Measurements from ENCODE around the gene MROH2B. TPM values are rescaled to one million over a fixed set of nuclear protein-coding genes. Genes with fewer than 3 reads are reported as not detected.

Gene MROH2B
- total and polyA plus RNA-seq, 7 experiments from 2014 or later = not detected

DNA sequence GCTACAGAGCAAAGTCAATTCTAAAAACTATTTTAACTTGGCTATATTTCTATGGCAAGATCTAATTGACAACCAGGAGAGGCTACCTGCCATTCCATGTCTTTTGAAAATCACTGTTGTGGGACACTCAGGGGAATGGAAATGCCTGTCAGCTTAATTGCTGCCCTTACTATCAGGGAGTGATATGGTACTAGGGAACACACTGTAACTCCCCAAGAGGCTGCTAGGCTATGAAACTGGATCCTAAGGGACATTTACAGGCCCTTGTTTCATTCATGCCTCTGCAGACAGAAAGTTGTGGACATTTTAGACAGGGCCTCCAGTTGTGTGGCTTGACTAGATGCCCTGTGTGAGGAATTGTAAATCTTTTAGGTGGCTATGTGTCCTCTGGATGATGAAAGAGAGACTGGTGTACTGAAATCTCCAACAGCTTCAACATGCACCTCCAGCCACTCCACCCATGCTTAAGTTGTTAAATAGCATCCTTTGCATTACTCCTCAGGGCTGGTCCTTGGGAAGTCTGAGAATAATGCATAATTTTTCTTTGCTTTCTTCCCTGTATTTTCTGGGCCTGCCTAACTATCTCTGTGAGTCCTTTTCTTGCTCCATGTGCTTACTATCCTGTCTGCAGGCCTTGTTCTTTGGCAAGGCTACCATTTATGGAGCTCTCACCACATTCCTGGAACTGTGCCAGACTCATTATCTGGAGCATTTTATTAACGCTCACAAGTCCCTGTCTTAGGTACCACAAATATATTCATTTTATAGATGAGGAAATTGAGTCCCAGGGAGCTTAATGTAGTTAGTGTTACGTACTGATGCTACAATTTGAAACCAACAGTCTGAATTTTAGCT is 3.2 kb downstream of the MROH2B start:
- intact Hi-C loops (cut with micrococcal nuclease) = no loop called here
- Mint-ChIP-seq H3K27ac (peak overlapping the region in 1 of 9 donors; percentile 32), H3K9me3 (no peaks in the 10 kb centered on the region), H3K27me3 (peaks cover 0 to 6% (median 0%) of the 10 kb centered on the region in 5 donors), H3K4me3 (no peak overlapping the region), H3K4me1 (peaks cover 0 to 4% (median 0%) of the 10 kb centered on the region in 7 donors), H3K36me3 (no peaks in the 10 kb centered on the region)
- no peak overlapping the region for H3K4me3 ChIP-seq (ENCODE audit: low read length)
- no peaks in the 10 kb centered on the region for H3K27me3 ChIP-seq (ENCODE audit: control insufficient read depth in 2 of 2, insufficient read depth in 2 of 2, low read length in 2 of 2)
- no peaks in the 10 kb centered on the region for H3K36me3 ChIP-seq (ENCODE audit: control insufficient read depth in 2 of 3, insufficient read depth in 3 of 3, low read length in 3 of 3)
- H3K9me3 ChIP-seq (ENCODE audit: control insufficient read depth in 2 of 3, low read length in 3 of 3) = no peaks in the 10 kb centered on the region
- CTCF ChIA-PET = no interaction called here
- ATAC-seq (no peak), DNase-seq (no peak)
- POLR2A ChIA-PET = no interaction called here
- no peaks in the 10 kb centered on the region for H3K4me1 ChIP-seq (ENCODE audit: control insufficient read depth in 2 of 2, insufficient read depth in 2 of 2, low read length in 2 of 2)
- no peak overlapping the region for H3K27ac ChIP-seq (ENCODE audit: low read depth, low read length)

DNA sequence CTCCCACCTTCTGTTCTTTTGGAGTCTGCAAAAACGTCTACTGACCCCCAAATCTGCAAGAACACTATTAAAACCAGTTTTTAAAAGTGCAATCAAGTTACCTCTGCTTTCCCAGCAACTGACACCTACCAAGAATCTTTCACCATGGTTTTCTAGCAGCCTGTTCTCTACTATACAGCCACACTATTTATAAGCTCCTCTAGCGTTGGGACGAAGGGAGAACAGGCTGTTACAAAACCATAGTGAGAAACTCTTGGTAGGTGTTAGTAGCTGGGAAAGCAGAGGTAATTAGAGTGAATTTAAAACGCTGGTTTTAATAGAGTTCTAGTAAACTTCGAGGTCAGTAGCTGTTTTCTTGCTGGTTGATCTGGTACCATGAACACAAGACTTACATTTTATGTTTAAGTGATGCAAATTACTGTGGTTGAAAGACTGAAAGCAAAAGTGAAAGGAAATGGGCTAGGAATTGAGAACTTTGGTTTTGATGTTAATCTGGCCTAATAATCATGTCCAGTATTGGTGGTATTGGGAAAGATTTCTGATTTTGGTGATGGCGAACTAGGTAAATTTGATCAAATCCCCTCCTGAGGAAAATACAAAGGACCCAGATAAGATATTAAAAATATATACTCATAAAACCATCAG is 5.3 kb downstream of the MROH2B start:
- CTCF ChIA-PET = no interaction called here
- intact Hi-C loops (cut with micrococcal nuclease) = no loop called here

DNA sequence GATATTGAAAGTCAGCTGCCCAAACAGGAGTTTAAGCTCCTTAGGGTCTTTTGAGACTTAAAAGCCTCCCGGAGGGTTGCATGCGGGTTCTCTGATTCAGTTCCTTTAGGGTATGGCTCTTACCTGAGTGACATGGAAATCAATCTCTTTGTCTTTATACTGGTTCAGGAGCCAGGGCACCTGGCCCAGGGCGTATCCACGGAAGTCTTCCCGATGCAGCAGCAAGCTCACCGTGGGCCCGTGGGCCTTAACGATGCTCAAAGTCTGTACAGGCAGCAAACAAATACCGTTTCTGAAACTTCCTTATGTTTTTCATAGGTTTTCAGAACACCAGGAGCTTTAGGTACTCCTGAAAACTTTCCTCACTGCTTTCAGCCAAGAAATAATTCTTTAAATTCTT is 13.2 kb downstream of the MROH2B start:
- DNase-seq (no peak), ATAC-seq (no peak)
- Histone ChIP-seq H3K4me3 (ENCODE audit: low read length) (no peak overlapping the region), H3K27ac (ENCODE audit: low read depth, low read length) (no peak overlapping the region), H3K9me3 (ENCODE audit: control insufficient read depth in 2 of 3, low read length in 3 of 3) (no peaks in the 10 kb centered on the region), H3K36me3 (ENCODE audit: control insufficient read depth in 2 of 3, insufficient read depth in 3 of 3, low read length in 3 of 3) (no peaks in the 10 kb centered on the region), H3K27me3 (ENCODE audit: control insufficient read depth in 2 of 2, insufficient read depth in 2 of 2, low read length in 2 of 2) (no peaks in the 10 kb centered on the region), H3K4me1 (ENCODE audit: control insufficient read depth in 2 of 2, insufficient read depth in 2 of 2, low read length in 2 of 2) (no peaks in the 10 kb centered on the region)
- H3K27me3 Mint-ChIP-seq = peaks cover 0 to 6% (median 4%) of the 10 kb centered on the region in 5 donors
- POLR2A ChIA-PET = no interaction called here
- CTCF ChIA-PET = no interaction called here
- H3K27ac Mint-ChIP-seq = no peak overlapping the region
- peaks cover 0 to 9% (median 4%) of the 10 kb centered on the region in 11 donors for H3K9me3 Mint-ChIP-seq
- no peaks in the 10 kb centered on the region for H3K36me3 Mint-ChIP-seq
- intact Hi-C loops (cut with micrococcal nuclease) = no loop called here
- H3K4me1 Mint-ChIP-seq = peaks cover 0 to 2% (median 0%) of the 10 kb centered on the region in 7 donors
- no peak overlapping the region for H3K4me3 Mint-ChIP-seq

More for the DNA sequence above, 5.3 kb downstream of the MROH2B start:
- peaks cover 0 to 6% (median 0%) of the 10 kb centered on the region in 5 donors for H3K27me3 Mint-ChIP-seq
- no peak overlapping the region for H3K27ac ChIP-seq (ENCODE audit: low read depth, low read length)
- H3K4me1 Mint-ChIP-seq = peaks cover 0 to 4% (median 0%) of the 10 kb centered on the region in 7 donors
- DNase-seq = no peak
- H3K4me3 ChIP-seq (ENCODE audit: low read length) = no peak overlapping the region
- H3K9me3 Mint-ChIP-seq = no peaks in the 10 kb centered on the region
- no peaks in the 10 kb centered on the region for H3K36me3 Mint-ChIP-seq
- peak overlapping the region in 3 of 10 donors; percentile 0 to 10 (median 3) for H3K4me3 Mint-ChIP-seq
- H3K27me3 ChIP-seq (ENCODE audit: control insufficient read depth in 2 of 2, insufficient read depth in 2 of 2, low read length in 2 of 2) = no peaks in the 10 kb centered on the region
- H3K27ac Mint-ChIP-seq = no peak overlapping the region
- no peaks in the 10 kb centered on the region for H3K9me3 ChIP-seq (ENCODE audit: control insufficient read depth in 2 of 3, low read length in 3 of 3)
- ATAC-seq = no peak
- H3K4me1 ChIP-seq (ENCODE audit: control insufficient read depth in 2 of 2, insufficient read depth in 2 of 2, low read length in 2 of 2) = no peaks in the 10 kb centered on the region
- H3K36me3 ChIP-seq (ENCODE audit: control insufficient read depth in 2 of 3, insufficient read depth in 3 of 3, low read length in 3 of 3) = no peaks in the 10 kb centered on the region
- POLR2A ChIA-PET = no interaction called here

DNA sequence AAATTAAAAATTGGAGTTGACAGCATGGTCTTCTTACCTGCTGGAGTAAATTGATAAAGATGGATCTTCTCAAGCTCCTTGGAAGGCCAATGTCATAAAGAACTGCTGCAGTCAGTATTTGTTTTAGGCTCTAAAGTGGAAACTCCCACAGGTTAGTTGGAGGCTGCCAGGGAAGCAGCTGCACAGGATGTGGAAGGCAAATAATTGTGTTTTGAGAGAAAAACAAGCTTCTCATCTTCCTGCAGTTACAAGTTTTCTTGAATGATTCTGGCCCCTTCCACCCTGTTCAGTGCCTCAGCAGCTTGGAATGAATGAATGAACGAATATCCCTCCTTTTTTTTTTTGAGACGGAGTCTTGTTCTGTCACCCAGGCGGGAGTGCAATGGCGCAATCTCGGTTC is 13.9 kb downstream of the MROH2B start:
- Histone ChIP-seq H3K4me3 (ENCODE audit: low read length) (no peak overlapping the region), H3K9me3 (ENCODE audit: control insufficient read depth in 2 of 3, low read length in 3 of 3) (no peaks in the 10 kb centered on the region), H3K27me3 (ENCODE audit: control insufficient read depth in 2 of 2, insufficient read depth in 2 of 2, low read length in 2 of 2) (no peaks in the 10 kb centered on the region), H3K36me3 (ENCODE audit: control insufficient read depth in 2 of 3, insufficient read depth in 3 of 3, low read length in 3 of 3) (no peaks in the 10 kb centered on the region), H3K4me1 (ENCODE audit: control insufficient read depth in 2 of 2, insufficient read depth in 2 of 2, low read length in 2 of 2) (no peaks in the 10 kb centered on the region), H3K27ac (ENCODE audit: low read depth, low read length) (no peak overlapping the region)
- ChIA-PET POLR2A (no interaction called here), CTCF (no interaction called here)
- DNase-seq = no peak
- no peaks in the 10 kb centered on the region for H3K36me3 Mint-ChIP-seq
- peaks cover 0 to 9% (median 4%) of the 10 kb centered on the region in 11 donors for H3K9me3 Mint-ChIP-seq
- intact Hi-C loops (cut with micrococcal nuclease) = no loop called here
- H3K4me3 Mint-ChIP-seq = no peak overlapping the region
- H3K4me1 Mint-ChIP-seq = peaks cover 0 to 2% (median 0%) of the 10 kb centered on the region in 7 donors
- no peak overlapping the region for H3K27ac Mint-ChIP-seq
- peaks cover 0 to 6% (median 4%) of the 10 kb centered on the region in 5 donors for H3K27me3 Mint-ChIP-seq
- no peak for ATAC-seq

DNA sequence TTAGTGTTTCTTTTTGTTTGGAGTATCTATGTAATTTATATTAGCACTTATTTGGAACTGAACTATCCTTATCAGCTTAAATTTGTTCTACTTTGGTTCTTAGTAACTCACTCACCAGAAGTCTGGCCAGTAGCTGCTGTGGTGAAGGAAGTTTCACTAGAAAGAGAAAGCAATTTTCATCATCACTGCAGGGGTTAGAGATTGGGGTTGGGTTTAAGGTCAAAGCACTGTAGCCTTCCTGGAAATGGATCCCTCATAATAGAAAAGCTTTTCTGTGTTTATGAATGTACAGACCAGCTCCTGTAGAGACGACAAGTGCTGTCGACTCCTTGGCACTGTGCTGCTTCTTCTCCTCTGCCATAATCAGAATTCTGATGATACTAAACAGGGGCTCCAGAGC is 22.2 kb downstream of the MROH2B start:
- no peaks in the 10 kb centered on the region for H3K4me1 ChIP-seq (ENCODE audit: control insufficient read depth in 2 of 2, insufficient read depth in 2 of 2, low read length in 2 of 2)
- Mint-ChIP-seq H3K9me3 (peaks cover 0 to 3% (median 0%) of the 10 kb centered on the region in 11 donors), H3K27me3 (peaks cover 0 to 6% (median 3%) of the 10 kb centered on the region in 5 donors), H3K36me3 (no peaks in the 10 kb centered on the region), H3K4me1 (no peaks in the 10 kb centered on the region), H3K27ac (no peak overlapping the region), H3K4me3 (no peak overlapping the region)
- no peak for DNase-seq
- H3K36me3 ChIP-seq (ENCODE audit: control insufficient read depth in 2 of 3, insufficient read depth in 3 of 3, low read length in 3 of 3) = no peaks in the 10 kb centered on the region
- H3K9me3 ChIP-seq (ENCODE audit: control insufficient read depth in 2 of 3, low read length in 3 of 3) = no peaks in the 10 kb centered on the region
- H3K27me3 ChIP-seq (ENCODE audit: control insufficient read depth in 2 of 2, insufficient read depth in 2 of 2, low read length in 2 of 2) = no peaks in the 10 kb centered on the region
- intact Hi-C loops (cut with micrococcal nuclease) = no loop called here
- H3K4me3 ChIP-seq (ENCODE audit: low read length) = no peak overlapping the region
- CTCF ChIA-PET = no interaction called here
- ATAC-seq = no peak
- no peak overlapping the region for H3K27ac ChIP-seq (ENCODE audit: low read depth, low read length)
- POLR2A ChIA-PET = no interaction called here

DNA sequence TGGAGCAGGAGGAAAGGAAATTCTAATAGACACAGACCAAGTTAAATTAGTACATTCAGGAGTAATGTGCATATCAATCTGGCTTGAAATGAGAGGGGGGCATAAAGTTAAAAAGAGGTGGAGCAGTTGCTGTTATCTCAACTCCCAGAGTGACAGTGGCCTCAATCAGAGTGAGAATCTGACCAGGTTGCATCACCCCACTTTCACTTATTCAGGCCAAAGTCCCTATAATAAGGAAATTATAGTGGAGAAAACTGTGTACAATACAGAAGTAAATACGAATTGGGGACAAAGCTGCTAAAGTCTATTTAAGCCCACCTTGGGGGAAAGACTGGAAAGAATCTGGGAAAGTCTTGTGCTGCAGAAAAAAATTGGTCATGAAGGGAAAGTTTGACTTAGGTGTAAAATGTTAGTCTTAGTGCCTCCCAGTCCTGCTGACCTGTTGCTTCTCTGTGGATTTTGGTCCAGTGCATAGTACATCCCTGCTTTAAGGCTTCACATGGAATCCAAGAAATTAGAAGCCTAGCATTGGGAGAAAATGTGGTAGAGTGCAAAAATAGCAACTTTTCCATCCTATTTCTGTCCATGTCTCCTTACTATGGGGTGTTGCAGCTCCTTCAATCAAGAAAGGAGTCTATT is 27.9 kb downstream of the MROH2B start:
- Histone ChIP-seq H3K36me3 (ENCODE audit: control insufficient read depth in 2 of 3, insufficient read depth in 3 of 3, low read length in 3 of 3) (no peaks in the 10 kb centered on the region), H3K27ac (ENCODE audit: low read depth, low read length) (no peak overlapping the region), H3K9me3 (ENCODE audit: control insufficient read depth in 2 of 3, low read length in 3 of 3) (no peaks in the 10 kb centered on the region), H3K4me1 (ENCODE audit: control insufficient read depth in 2 of 2, insufficient read depth in 2 of 2, low read length in 2 of 2) (no peaks in the 10 kb centered on the region), H3K4me3 (ENCODE audit: low read length) (no peak overlapping the region), H3K27me3 (ENCODE audit: control insufficient read depth in 2 of 2, insufficient read depth in 2 of 2, low read length in 2 of 2) (no peaks in the 10 kb centered on the region)
- H3K4me3 Mint-ChIP-seq = no peak overlapping the region
- intact Hi-C loops (cut with micrococcal nuclease) = no loop called here
- ATAC-seq = no peak
- POLR2A ChIA-PET = no interaction called here
- no peak overlapping the region for H3K27ac Mint-ChIP-seq
- DNase-seq = no peak
- CTCF ChIA-PET = no interaction called here
- H3K27me3 Mint-ChIP-seq = peaks cover 0 to 8% (median 3%) of the 10 kb centered on the region in 5 donors
- H3K36me3 Mint-ChIP-seq = no peaks in the 10 kb centered on the region
- no peaks in the 10 kb centered on the region for H3K4me1 Mint-ChIP-seq
- peaks cover 0 to 5% (median 0%) of the 10 kb centered on the region in 11 donors for H3K9me3 Mint-ChIP-seq
